Left kidney (tissue), 2 donors: ENCODE measurements around the gene MIEF2. TPM values are rescaled to one million over a fixed set of nuclear protein-coding genes. Genes with fewer than 3 reads are reported as not detected.
A peak's percentile ranks its signal among the peaks of the same experiment; 100 is the strongest.
"Not testable (repeated sequence)": the region's sequence is repeated elsewhere in the genome, so short reads cannot be mapped to it uniquely, and the experiment has no call there.

ENCODE experiments used
- DNase-seq: peaks from one replicate; pipeline ENCODE4 v3.0.0-alpha.2; 2013
- polyA plus RNA-seq: library from polyadenylated mRNA; unstranded; fragments of 120-200 nt; gene quantifications from one replicate; pipeline ENCODE4 v1.2.1, GENCODE V29; 2013; ENCODE audit not compliant: insufficient read length

The MIEF2 gene
- polyA plus RNA-seq, 1 donor = 13.6 TPM

- no peak for DNase-seq
Observed at GRCh38 chr17:18285296-18285695, 24.8 kb downstream of the MIEF2 start.

- DNase-seq = no peak
Observed at GRCh38 chr17:18291718-18292540, 31.5 kb downstream of the MIEF2 start.

DNA sequence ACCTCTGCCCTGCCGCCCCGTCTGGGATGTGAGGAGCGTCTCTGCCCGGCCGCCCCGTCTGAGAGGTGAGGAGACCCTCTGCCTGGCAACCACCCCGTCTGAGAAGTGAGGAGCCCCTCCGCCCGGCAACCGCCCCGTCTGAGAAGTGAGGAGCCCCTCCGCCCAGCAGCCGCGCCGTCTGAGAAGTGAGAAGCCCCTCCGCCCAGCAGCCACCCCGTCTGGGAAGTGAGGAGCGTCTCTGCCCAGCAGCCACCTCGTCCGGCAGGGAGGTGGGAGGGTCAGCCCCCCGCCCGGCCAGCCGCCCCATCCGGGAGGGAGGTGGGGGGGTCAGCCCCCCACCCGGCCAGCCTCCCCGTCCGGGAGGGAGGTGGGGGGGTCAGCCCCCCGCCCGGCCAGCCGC lies 37.6 kb downstream of the MIEF2 start:
- not testable (repeated sequence) for DNase-seq

- no peak for DNase-seq
Observed at GRCh38 chr17:18300725-18301480, 40.4 kb downstream of the MIEF2 start.

DNA sequence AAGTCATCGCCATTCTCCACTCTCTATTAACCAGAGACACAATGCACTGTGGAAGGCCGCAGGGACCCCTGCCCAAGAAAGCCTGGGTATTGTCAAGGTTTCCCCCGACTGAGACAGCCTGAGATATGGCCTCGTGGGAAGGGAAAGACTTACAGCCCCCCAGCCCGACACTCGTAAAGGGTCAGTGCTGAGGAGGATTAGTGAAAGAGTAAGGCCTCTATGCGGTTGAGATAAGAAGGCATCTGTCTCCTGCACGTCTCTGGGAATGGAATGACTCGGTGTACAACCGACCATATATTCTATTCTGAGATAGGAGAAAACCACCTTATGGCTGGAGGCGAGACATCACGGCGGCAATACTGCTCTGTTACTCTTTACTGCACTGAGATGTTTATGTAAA lies 42.7 kb downstream of the MIEF2 start:
- not testable (repeated sequence) for DNase-seq

DNA sequence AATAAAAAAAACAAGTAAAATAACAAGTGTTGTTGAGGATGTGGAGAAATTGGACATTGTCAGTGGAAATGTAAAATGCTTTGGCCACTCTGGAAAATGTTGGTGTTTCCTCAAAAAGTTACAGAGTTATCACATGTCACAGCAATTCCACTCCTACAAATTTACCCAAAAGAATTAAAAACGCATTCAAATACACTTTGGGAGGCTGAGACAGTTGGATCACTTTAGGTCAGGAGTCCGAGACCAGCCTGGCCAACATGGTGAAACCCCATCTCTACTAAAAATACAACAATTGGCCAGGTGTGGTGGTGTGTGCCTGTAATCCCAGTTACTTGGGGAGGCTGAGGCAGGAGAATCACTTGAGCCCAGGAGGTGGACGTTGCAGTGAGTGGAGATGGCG lies 48.7 kb downstream of the MIEF2 start:
- no peak for DNase-seq

- no peak for DNase-seq
Observed at GRCh38 chr17:18314059-18314730, 53.7 kb downstream of the MIEF2 start.

GRCh38 chr17:18314731-18315561 lies 54.5 kb downstream of the MIEF2 start, which contains the start of the genes SMCR8 and TOP3A:
SMCR8 (plus strand) TSS chr17:18315293; CDS start chr17:18315790, 497 bp downstream.
TOP3A (minus strand) TSS chr17:18314994; CDS start chr17:18314778, 216 bp downstream.
- peak; percentile 97 for DNase-seq

DNA sequence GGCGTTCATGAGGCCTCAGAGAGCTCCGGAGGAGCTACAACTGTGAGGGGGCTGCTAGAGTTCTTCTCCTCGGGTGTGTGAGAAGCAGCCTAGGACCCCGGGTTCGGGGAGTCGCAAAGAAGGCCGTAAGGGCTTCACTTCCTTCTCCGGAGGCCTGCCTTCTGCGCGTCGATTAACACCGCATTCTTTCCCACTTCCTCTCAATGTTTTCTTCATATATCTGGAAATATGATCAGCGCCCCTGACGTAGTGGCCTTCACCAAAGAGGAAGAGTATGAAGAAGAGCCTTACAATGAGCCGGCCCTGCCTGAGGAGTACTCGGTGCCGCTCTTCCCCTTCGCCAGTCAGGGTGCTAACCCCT lies 55.1 kb downstream of the MIEF2 start:
- no peak for DNase-seq

DNA sequence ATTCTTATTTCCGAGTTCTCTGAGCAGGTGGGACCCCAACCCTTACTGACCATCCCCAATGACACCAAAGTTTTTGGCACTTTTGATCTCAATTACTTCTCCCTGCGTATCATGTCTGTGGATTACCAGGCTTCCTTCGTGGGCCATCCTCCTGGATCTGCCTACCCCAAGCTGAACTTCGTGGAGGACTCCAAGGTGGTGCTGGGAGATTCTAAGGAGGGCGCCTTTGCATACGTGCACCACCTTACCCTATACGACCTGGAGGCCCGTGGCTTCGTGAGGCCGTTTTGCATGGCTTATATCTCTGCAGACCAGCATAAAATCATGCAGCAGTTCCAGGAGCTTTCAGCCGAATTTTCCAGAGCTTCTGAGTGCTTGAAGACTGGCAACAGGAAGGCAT lies 55.5 kb downstream of the MIEF2 start:
- no peak for DNase-seq

Other genes starting within 250 kb of the MIEF2 start
- gene ATPAF2, start 221.5 kb upstream of the MIEF2 start, polyA plus RNA-seq = 29.5 TPM
- gene GID4, start 221.3 kb upstream of the MIEF2 start, polyA plus RNA-seq = 14.0 TPM
- gene DRG2, start 172.7 kb upstream of the MIEF2 start, polyA plus RNA-seq = 37.2 TPM
- 3.9 TPM for gene MYO15A, start 151.9 kb upstream of the MIEF2 start, polyA plus RNA-seq
- 64.8 TPM for gene ALKBH5, start 76.8 kb upstream of the MIEF2 start, polyA plus RNA-seq
- gene LLGL1, start 35.0 kb upstream of the MIEF2 start, polyA plus RNA-seq = 28.4 TPM
- 150 TPM for gene FLII, start 1.9 kb upstream of the MIEF2 start, polyA plus RNA-seq
- gene TOP3A, start 54.3 kb downstream of the MIEF2 start, polyA plus RNA-seq = 60.6 TPM
- gene SMCR8, start 54.6 kb downstream of the MIEF2 start, polyA plus RNA-seq = 17.2 TPM
- gene SHMT1, start 102.9 kb downstream of the MIEF2 start, polyA plus RNA-seq = 61.5 TPM
- 0.23 TPM for gene EVPLL, start 117.1 kb downstream of the MIEF2 start, polyA plus RNA-seq
- gene LGALS9C, start 216.1 kb downstream of the MIEF2 start, polyA plus RNA-seq = not detected